ENCODE results near the gene BRD2. TPM values are rescaled to one million over a fixed set of nuclear protein-coding genes. Genes with fewer than 3 reads are reported as not detected.

Gene BRD2
- 155 TPM for total RNA-seq
- long read RNA-seq, full-length matches to known transcripts = 14 of 77 reads
- long read RNA-seq, partial matches to known transcripts = 47 of 77 reads
- long read RNA-seq, other reads (novel, unspliced or antisense) = 16 of 77 reads

DNA sequence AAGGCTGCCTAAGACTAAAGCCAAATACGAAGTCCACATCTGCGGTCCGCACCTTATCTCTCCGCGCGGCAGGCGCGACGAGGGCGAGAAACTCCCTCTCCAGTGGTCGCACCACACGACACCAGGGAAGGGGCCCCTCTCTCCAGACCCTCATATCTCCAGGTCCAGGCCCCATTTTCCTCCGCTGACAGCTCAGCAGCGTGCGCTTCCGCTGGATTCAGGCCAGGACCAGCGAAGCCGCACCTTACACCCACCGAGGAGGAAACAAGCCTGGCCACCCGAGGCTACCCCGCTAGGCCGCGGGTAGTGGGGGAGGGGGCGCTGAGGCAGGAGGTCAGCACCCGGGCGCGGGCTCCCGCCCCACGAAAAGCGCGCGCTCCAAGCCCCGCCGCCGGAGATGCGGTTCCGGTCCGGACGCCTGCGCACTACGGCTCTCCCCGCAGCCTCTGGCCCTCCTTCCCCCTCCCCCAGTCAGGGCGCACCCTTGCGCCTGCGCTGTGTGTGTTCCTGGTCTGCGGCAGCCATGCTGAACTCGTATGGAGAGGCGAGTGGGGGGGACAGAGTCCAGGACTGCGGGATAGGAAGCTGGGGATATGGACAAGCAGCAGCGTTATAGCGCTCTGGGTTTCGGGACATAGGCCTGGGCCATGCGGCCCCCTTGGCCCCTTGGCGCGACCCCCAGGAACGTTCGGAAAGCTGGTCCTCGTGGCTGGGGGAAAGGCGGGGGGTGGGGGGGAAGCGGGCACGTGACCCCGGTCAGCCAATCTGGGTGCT is at the start of gene BRD2:
Gene BRD2, plus strand, starts transcription at position 502 of the 774 bp plus-strand sequence. CDS start 4,305 bp downstream, outside the sequence.
- peaks cover 17% of the 10 kb centered on the region for H3K4me1 ChIP-seq
- no peaks in the 10 kb centered on the region for H3K27me3 ChIP-seq
- DNase-seq (peak; percentile 98), ATAC-seq (peak; percentile 76)
- H3K36me3 ChIP-seq = peaks cover 12% of the 10 kb centered on the region
- peak within 1 kb of the TSS; percentile 99 for H3K27ac ChIP-seq
- intact Hi-C loops (cut with DNase I) = no loop called here
- peak within 1 kb of the TSS; percentile 74 for H3K4me3 ChIP-seq
- H3K9me3 ChIP-seq = no peaks in the 10 kb centered on the region
- TF ChIP-seq, protein P1, sequence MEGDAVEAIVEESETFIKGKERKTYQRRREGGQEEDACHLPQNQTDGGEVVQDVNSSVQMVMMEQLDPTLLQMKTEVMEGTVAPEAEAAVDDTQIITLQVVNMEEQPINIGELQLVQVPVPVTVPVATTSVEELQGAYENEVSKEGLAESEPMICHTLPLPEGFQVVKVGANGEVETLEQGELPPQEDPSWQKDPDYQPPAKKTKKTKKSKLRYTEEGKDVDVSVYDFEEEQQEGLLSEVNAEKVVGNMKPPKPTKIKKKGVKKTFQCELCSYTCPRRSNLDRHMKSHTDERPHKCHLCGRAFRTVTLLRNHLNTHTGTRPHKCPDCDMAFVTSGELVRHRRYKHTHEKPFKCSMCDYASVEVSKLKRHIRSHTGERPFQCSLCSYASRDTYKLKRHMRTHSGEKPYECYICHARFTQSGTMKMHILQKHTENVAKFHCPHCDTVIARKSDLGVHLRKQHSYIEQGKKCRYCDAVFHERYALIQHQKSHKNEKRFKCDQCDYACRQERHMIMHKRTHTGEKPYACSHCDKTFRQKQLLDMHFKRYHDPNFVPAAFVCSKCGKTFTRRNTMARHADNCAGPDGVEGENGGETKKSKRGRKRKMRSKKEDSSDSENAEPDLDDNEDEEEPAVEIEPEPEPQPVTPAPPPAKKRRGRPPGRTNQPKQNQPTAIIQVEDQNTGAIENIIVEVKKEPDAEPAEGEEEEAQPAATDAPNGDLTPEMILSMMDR (IDR thresholded peaks at IDR 0.05) = no peak

DNA sequence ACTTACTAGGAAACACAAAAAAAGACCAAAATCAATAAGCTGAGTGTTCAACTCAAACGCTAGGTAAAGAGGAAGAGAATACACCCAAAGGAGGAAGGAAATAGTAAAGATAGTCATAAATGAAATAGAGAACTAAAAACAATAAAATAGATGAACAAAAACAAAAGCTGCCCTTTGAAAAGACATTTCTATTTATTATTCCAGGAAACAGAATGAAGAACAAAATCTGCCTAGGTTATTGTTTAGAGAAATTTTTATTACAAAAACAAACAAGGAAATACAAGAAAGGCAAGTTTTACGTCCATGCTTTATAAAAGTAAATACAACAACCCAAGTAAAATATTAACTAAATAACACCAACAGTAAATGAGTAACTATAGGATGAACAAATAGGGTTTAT is 47.7 kb upstream of the BRD2 start:
- ATAC-seq (no peak), DNase-seq (no peak)
- Histone ChIP-seq H3K27ac (no peak overlapping the region), H3K4me1 (no peaks in the 10 kb centered on the region), H3K9me3 (no peaks in the 10 kb centered on the region), H3K27me3 (peaks cover 6% of the 10 kb centered on the region), H3K36me3 (no peaks in the 10 kb centered on the region), H3K4me3 (no peak overlapping the region)
- intact Hi-C loops (cut with DNase I) = no loop called here
- TF ChIP-seq, protein P1 (IDR thresholded peaks at IDR 0.05) = no peak

DNA sequence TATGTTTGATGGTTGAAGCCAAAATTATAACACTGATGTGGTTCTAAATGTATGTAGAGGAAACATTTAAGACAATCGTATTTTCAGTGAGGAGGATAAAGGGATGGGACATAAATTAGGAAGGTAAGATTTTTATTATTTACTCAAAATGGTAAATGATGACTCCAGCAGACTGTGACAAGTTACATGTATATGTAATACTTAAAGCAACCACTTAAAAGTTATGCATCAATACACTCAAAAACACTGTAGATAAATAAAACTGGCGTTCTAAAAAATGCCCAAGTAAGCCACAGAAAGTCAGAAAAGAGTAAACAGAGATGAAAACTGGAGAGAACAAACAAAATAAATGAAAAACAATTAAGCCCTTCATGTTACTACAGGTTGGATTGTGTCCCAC is 46.3 kb upstream of the BRD2 start:
- Histone ChIP-seq H3K9me3 (no peaks in the 10 kb centered on the region), H3K4me3 (no peak overlapping the region), H3K36me3 (no peaks in the 10 kb centered on the region), H3K27me3 (peaks cover 6% of the 10 kb centered on the region), H3K27ac (no peak overlapping the region), H3K4me1 (no peaks in the 10 kb centered on the region)
- ATAC-seq (no peak), DNase-seq (no peak)
- TF ChIP-seq, protein P1 (IDR thresholded peaks at IDR 0.05) = no peak
- intact Hi-C loops (cut with DNase I) = no loop called here

DNA sequence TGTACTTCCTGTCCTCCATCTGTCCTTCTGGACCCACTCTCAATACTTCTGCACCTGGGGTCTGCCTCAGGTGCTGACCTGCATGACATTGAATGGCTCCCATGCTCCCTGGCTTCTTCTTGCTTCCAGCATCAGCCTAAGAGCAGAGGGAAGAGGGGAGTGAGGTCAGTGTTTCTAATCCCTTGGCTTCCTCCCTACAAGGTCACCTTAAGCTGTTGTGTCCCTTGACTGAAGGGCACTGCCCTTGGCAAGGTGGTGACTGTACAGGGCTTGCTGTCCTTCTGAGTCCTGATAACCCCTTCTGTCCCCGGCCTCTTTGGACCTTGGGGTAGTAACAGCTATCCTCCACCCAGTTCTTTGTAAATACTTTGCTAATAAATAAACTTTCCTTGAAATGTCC is 37.2 kb upstream of the BRD2 start:
- Histone ChIP-seq H3K27me3 (no peaks in the 10 kb centered on the region), H3K4me3 (no peak overlapping the region), H3K36me3 (peaks cover 3% of the 10 kb centered on the region), H3K9me3 (no peaks in the 10 kb centered on the region), H3K27ac (no peak overlapping the region), H3K4me1 (no peaks in the 10 kb centered on the region)
- intact Hi-C loops (cut with DNase I) = no loop called here
- TF ChIP-seq, protein P1 (IDR thresholded peaks at IDR 0.05) = no peak
- no peak for DNase-seq
- ATAC-seq = no peak

DNA sequence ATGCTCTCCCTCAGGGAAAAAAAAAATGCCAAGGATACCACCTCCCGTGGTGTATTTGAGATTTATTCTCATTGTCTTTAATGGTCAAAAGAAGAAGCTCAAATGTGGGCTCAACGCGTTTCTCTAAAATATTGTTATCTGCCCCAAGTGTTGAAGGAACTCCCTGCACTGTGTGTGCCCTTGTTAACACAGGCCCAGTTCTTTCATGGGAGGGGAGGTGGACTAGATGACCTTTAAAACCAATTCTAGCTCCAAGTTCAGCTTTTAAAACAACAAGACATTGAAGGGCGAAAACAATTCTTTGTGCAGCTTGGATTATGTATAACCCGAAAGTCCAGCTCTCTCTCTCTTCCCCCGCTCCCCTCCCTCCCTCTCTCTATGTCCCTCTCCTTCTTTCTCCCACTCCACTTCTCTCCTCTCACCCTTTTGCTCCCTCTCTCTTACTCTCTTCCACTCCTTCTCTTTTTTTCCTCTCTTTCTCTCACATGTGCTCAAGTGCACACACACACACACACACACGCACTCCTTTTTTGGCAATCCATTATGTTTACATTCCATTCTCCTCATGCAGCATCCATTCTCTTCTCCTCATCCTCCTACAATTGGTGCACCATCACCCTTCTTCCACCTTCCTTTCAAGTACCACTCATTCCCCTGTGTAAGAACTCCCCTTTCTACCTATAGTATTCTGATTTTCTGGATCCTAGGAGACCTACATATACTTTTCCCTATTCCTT is 36.1 kb upstream of the BRD2 start:
- ATAC-seq (no peak), DNase-seq (no peak)
- intact Hi-C loops (cut with DNase I) = no loop called here
- Histone ChIP-seq H3K9me3 (no peaks in the 10 kb centered on the region), H3K36me3 (peaks cover 11% of the 10 kb centered on the region), H3K27ac (no peak overlapping the region), H3K27me3 (no peaks in the 10 kb centered on the region), H3K4me3 (no peak overlapping the region), H3K4me1 (no peaks in the 10 kb centered on the region)
- TF ChIP-seq, protein P1 (IDR thresholded peaks at IDR 0.05) = no peak
